Upper lobe of left lung (tissue), 6 donors: ENCODE measurements around the gene CSNK1G1. TPM values are rescaled to one million over a fixed set of nuclear protein-coding genes. Genes with fewer than 3 reads are reported as not detected.
A peak's percentile ranks its signal among the peaks of the same experiment; 100 is the strongest.

Experiments used
- ATAC-seq, 2 donors: fragments of 200-7000 bp; cut with Tn5 transposase; one replicate each; pipeline ENCODE4 v1.9.1; 2022; ENCODE audit warnings: mild to moderate bottlenecking in 2 of 2, moderate library complexity in 2 of 2; ENCODE audit not compliant: low FRiP score in 2 of 2
- DNase-seq, 2 donors: peaks; one replicate each; pipeline ENCODE4 v3.0.0-alpha.2; 2019 to 2020
- H3K27ac ChIP-seq, 4 donors: fragments of 200-600 bp; sonication (generic); one replicate each; pipeline ENCODE4 v1.5.1; 2016 to 2019
- H3K27me3 ChIP-seq, 4 donors: fragments of 200-600 bp; sonication (generic); one replicate each; pipeline ENCODE4 v1.5.1; 2017 to 2019
- H3K36me3 ChIP-seq, 4 donors: fragments of 200-600 bp; sonication (generic); one replicate each; pipeline ENCODE4 v1.5.1; 2016 to 2019
- H3K4me1 ChIP-seq, 4 donors: fragments of 200-600 bp; sonication (generic); one replicate each; pipeline ENCODE4 v1.5.1; 2018 to 2019
- H3K4me3 ChIP-seq, 4 donors: fragments of 200-600 bp; sonication (generic); one replicate each; pipeline ENCODE4 v1.5.1; 2017 to 2019; ENCODE audit warnings: mild to moderate bottlenecking in 2 of 4, moderate library complexity in 1 of 4
- H3K9me3 ChIP-seq, 4 donors: fragments of 200-600 bp; sonication (generic); one replicate each; pipeline ENCODE4 v1.5.1; 2018 to 2019
- EP300 ChIP-seq, 4 donors: sonication (generic); formaldehyde crosslinking; IDR thresholded peaks; one replicate each; pipeline ENCODE4 v1.5.1; 2017; ENCODE audit warnings: antibody characterized with exemption in 4 of 4, control low read depth in 2 of 4
- POLR2A ChIP-seq, 4 donors: fragments of 450-650 bp; IDR thresholded peaks; one replicate each; pipeline ENCODE4 v1.5.1; 2016 to 2017; ENCODE audit warnings: antibody characterized with exemption in 4 of 4, mild to moderate bottlenecking in 2 of 4
- POLR2AphosphoS5 ChIP-seq, 2 donors: sonication (generic); formaldehyde crosslinking; IDR thresholded peaks; one replicate each; pipeline ENCODE4 v1.5.1; 2017; ENCODE audit warnings: antibody characterized with exemption in 2 of 2
- WGBS, 2 donors: methylation state at CpG; one replicate each; pipeline ENCODE4 v1.1.5; 2017 to 2018; 5-methylcytosine and 5-hydroxymethylcytosine counted together
- total RNA-seq, 6 donors: library from RNA; depleted of rRNA in 4 of 6; stranded (reverse); fragments of >200 nt in 4 of 6; gene quantifications; one replicate each; pipeline versions ENCODE4 v1.1.0 to v1.2.1, GENCODE V29; 2016 to 2021
- TF ChIP-seq, protein P1 (sequence below), 6 experiments: fragments of 450-650 bp in 4 of 6; fragments of 200-600 bp in 2 of 6; sonication (generic) in 2 of 6; IDR thresholded peaks; one replicate each; pipeline ENCODE4 v1.5.1; 2016 to 2019; ENCODE audit warnings: antibody characterized with exemption in 6 of 6
- donor health status: DM: no; HTN: no; CAD: no; lungs with moderate emphysema.
- donor health status: DM: no; HTN: yes; CAD: no; lungs with severe emphysema.

Gene CSNK1G1
- total RNA-seq, 6 donors from 2014 or later = 14.8 to 49.6 (median 19.6) TPM

DNA sequence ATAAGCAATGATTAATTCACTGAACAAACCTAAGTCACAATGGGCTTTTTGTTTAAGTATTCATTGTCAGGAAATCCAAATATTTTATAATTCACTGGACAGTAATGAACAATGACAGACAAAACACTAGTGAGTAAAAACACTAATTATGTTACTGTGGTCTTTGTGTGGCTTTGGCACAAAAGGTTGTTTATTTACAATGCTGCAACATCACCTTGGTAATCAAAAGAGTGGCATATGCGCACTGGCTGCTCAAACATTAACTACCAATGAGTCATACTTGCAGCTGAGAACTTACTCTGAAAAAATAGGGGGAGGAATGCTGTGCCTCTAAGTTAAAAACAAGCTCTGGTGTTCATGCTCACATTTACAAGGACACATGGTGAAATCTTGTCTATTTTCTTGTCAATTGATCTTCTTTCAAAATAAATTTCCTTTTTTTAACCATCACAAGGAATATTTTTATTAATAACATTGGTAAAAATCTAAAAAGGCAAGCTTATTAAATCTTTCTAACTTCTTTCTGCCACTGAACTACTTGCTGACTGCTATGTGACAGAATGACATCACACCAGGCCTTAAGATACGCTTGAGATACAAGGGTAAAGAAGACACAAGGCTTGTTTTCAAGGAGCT is 107.9 kb downstream of the CSNK1G1 start:
- Histone ChIP-seq H3K4me3 (no peak overlapping the region), H3K36me3 (no peaks in the 10 kb centered on the region), H3K27me3 (no peaks in the 10 kb centered on the region), H3K4me1 (peaks cover 6 to 14% (median 9%) of the 10 kb centered on the region in 4 donors), H3K27ac (peak overlapping the region in 3 of 4 donors; percentile 15 to 50 (median 42)), H3K9me3 (no peaks in the 10 kb centered on the region)
- DNase-seq = no peak
- TF ChIP-seq EP300 (IDR thresholded peaks at IDR 0.05) (no peak), POLR2AphosphoS5 (IDR thresholded peaks at IDR 0.05) (no peak), POLR2A (IDR thresholded peaks at IDR 0.05) (no peak)
- TF ChIP-seq, protein P1, sequence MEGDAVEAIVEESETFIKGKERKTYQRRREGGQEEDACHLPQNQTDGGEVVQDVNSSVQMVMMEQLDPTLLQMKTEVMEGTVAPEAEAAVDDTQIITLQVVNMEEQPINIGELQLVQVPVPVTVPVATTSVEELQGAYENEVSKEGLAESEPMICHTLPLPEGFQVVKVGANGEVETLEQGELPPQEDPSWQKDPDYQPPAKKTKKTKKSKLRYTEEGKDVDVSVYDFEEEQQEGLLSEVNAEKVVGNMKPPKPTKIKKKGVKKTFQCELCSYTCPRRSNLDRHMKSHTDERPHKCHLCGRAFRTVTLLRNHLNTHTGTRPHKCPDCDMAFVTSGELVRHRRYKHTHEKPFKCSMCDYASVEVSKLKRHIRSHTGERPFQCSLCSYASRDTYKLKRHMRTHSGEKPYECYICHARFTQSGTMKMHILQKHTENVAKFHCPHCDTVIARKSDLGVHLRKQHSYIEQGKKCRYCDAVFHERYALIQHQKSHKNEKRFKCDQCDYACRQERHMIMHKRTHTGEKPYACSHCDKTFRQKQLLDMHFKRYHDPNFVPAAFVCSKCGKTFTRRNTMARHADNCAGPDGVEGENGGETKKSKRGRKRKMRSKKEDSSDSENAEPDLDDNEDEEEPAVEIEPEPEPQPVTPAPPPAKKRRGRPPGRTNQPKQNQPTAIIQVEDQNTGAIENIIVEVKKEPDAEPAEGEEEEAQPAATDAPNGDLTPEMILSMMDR (IDR thresholded peaks at IDR 0.05) = no peak
- ATAC-seq = peak; percentile 69 to 85
- 64 to 65% methylated on average over 2 of the region's 2 CpGs for WGBS, 2 donors

DNA sequence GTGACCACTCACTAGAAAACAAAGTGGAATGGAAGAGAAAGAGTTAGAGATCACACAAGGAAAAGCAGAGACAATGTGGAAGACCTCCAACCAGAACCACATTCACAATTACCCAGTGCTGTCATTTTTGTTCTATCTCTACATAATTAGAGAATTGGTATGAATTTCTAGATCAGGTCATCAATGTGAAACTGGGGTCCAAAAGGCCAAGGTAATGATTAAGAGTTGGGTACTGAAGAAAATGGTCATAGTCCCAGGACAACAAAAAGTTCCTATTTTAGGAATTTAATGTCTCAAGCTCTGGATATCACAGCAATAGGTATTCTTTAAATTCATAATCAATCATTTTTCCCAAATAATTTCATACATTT is 108.5 kb downstream of the CSNK1G1 start:
- no peak overlapping the region for H3K4me3 ChIP-seq
- H3K36me3 ChIP-seq = no peaks in the 10 kb centered on the region
- H3K4me1 ChIP-seq = peaks cover 6 to 14% (median 9%) of the 10 kb centered on the region in 4 donors
- H3K27ac ChIP-seq = peak overlapping the region in 1 of 4 donors; percentile 42
- DNase-seq (no peak), ATAC-seq (no peak)
- H3K27me3 ChIP-seq = no peaks in the 10 kb centered on the region
- no peaks in the 10 kb centered on the region for H3K9me3 ChIP-seq
- TF ChIP-seq POLR2AphosphoS5 (IDR thresholded peaks at IDR 0.05) (no peak), EP300 (IDR thresholded peaks at IDR 0.05) (no peak), POLR2A (IDR thresholded peaks at IDR 0.05) (no peak)
- TF ChIP-seq, protein P1 (IDR thresholded peaks at IDR 0.05) = no peak

DNA sequence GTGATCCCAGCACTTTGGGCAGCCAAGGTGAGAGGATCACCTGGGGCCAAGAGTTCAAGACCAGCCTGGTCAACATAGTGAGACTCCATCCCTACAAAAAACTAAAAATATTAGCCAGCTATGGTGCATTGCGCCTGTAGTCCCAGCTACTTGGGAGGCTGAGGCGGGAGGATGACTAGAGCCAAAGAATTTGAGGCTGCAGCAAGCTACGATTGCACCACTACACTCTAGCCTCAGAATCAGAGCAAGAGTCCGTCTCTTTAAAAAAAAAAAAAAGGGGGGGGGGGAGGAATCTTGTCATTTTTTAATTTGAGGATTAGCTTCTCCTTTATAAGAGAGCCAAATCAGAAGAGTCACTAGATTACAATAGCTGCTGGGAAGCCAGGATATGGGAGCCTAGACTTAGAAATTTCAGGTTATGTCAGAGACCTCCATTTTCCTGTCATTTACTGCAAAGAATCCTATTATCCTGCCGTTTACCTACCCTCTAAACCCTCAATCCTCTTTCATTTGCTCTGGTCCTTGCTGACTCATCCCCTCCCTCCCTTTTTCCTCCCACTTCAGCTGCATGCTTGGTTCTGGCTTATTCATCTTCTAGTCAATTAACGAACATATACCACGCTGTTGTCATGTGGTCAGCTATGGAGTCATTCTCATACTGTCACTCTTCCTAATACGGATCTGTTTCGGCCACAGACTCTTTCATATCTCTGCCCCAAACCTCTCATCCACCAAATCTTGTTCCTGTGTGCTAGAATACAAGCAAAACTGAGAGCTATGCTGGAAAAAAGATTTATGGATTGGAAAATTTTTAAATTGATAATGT is 109.4 kb downstream of the CSNK1G1 start:
- H3K36me3 ChIP-seq = no peaks in the 10 kb centered on the region
- no peaks in the 10 kb centered on the region for H3K9me3 ChIP-seq
- no peaks in the 10 kb centered on the region for H3K27me3 ChIP-seq
- no peak overlapping the region for H3K4me3 ChIP-seq
- no peak overlapping the region for H3K27ac ChIP-seq
- ATAC-seq (peak in 1 of 2 donors; percentile 77), DNase-seq (no peak)
- H3K4me1 ChIP-seq = peaks cover 6 to 14% (median 9%) of the 10 kb centered on the region in 4 donors
- TF ChIP-seq, protein P1 (IDR thresholded peaks at IDR 0.05) = no peak
- TF ChIP-seq POLR2AphosphoS5 (IDR thresholded peaks at IDR 0.05) (no peak), EP300 (IDR thresholded peaks at IDR 0.05) (no peak), POLR2A (IDR thresholded peaks at IDR 0.05) (no peak)
- 73 to 78% methylated on average over 9 of the region's 9 CpGs for WGBS, 2 donors

DNA sequence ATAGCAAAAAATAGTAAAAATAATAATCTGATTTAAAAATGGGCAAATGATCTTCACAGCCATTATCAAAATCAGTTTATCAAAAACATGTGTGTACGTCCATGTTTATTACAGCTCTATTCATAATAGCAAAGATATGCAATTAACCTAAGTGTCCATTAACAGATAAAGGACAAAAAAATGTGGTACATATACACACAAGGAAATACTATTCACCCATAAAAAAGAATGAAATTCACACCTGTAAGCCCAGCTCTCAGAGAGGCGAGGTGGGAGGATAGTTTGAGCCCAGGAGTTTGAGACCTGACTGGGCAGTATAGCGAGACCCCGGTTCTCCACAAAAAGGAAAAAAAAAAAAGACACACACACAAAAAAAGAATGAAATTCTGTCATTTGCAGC is 110.6 kb downstream of the CSNK1G1 start:
- Histone ChIP-seq H3K4me3 (no peak overlapping the region), H3K36me3 (no peaks in the 10 kb centered on the region), H3K27ac (no peak overlapping the region), H3K27me3 (no peaks in the 10 kb centered on the region), H3K9me3 (no peaks in the 10 kb centered on the region), H3K4me1 (peaks cover 6 to 14% (median 8%) of the 10 kb centered on the region in 4 donors)
- no peak for ATAC-seq
- no peak for TF ChIP-seq EP300 (IDR thresholded peaks at IDR 0.05)
- TF ChIP-seq, protein P1 (IDR thresholded peaks at IDR 0.05) = no peak
- WGBS, 2 donors = 91 to 98% methylated on average over 4 of the region's 4 CpGs
- DNase-seq = no peak
